Measurements from ENCODE around the gene NETO2.
"Not testable (repeated sequence)": the region's sequence is repeated elsewhere in the genome, so short reads cannot be mapped to it uniquely, and the experiment has no call there.

NETO2 gene

DNA sequence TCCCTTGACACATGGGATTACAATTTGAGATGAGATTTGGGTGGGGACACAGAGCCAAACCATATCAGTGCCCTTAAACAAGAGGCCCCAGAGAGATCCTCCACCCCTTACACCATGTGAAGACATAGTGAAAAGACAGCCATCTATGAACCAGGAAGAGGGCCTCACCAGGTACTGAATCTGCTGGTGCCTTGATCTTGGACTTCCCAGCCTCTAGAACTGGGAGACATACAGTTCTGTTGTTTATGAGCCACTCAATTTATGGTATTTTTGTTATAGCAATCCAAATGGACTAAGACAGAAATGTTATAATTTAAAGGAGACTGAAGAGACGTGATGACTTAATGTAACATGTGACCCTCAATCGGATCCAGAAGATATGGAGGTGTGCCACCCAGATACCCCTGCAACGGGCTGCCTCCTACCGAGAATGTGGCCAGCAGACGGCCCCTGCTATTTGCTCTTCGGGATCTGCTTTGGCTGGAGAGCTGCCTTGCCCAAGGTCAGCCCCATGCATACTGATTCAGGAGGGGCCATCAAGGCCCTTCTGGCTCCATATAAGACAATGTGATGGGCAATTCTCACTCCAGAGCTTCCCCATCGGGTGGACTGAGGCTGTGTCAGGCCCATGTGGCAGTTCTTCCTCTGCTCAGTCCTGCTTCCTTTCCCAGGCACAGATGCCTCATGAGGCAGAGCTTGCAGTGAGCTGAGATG is 80.6 kb downstream of the NETO2 start:
- DNase-seq (ENCODE audit: low read depth) = no peak

DNA sequence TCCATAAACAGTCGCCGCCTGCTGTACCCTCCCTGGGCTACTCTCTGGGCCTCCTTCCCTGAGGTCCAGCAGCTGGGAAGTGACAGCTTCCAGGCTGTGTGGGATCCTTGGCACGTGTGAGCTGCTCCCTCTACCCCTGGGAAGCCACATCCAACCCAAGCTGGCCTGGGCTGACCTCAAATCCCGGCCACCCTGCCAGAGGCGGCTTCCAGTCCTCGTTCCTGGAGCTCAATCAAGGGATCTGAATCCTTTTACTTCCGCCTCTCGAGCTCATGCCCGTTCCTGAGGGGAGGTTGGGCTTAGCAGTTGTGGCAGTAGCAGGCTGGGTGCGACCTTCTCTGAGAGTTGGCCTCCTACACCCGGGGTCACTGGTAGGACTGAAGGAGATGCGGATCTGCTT is 82.5 kb downstream of the NETO2 start:
- DNase-seq (ENCODE audit: low read depth) = no peak

DNA sequence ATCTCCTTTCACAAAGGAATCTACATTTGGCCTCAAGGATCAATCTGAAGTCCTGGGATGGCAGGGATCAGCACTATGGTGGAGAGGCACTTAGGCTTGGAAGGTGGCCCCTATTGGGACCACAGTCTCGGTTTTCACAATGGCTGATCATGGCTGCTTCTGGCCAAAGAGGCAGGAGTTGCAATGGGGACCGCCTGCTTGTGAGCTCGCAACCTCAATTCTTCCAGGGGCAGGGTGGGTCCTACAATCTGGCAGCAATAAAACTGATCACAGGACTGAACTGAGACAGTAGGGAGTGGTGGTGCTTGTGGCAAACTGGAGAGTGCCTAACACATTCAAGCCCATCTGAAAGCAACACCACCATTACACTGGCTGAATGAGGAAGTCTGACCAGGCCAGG is 83.1 kb downstream of the NETO2 start:
- no peak for DNase-seq (ENCODE audit: low read depth)

DNA sequence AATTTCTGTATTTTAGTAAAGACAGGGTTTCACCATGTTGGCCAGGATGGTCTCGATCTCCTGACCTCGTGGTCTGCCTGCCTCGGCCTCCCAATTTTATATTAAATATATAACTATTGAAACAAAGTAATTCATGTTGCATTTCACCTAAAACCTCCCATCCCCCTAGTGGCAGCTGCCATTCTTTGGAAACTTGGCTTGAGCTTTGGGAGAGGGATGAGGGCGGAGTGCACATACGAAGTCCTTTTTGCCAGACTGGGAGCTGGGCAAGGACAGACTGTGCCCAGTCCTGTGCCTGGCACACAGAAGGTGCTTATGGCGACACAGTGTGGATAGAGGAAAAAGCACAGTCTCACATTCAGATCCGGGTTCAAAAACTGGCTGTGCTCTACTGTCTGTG is 83.8 kb downstream of the NETO2 start:
- DNase-seq (ENCODE audit: low read depth) = no peak

DNA sequence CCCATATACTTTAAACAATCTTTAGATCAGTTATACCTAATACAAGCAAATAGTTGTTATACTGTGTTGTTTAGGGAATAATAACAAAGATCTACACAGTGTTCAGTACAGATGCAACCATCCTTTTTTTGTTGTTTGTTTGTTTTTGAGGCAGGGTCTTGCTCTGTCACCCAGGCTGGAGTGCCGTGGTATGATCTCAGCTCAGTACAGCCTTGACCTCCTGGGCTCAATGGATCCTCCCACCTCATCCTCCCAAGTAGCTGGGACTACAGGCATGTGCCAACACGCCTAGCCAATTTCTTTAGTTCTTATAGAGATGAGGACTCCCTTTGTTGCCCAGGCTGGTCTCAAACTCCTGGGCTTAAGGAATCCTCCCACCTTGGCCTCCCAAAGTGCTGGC is 84.6 kb downstream of the NETO2 start:
- DNase-seq (ENCODE audit: low read depth) = not testable (repeated sequence)

DNA sequence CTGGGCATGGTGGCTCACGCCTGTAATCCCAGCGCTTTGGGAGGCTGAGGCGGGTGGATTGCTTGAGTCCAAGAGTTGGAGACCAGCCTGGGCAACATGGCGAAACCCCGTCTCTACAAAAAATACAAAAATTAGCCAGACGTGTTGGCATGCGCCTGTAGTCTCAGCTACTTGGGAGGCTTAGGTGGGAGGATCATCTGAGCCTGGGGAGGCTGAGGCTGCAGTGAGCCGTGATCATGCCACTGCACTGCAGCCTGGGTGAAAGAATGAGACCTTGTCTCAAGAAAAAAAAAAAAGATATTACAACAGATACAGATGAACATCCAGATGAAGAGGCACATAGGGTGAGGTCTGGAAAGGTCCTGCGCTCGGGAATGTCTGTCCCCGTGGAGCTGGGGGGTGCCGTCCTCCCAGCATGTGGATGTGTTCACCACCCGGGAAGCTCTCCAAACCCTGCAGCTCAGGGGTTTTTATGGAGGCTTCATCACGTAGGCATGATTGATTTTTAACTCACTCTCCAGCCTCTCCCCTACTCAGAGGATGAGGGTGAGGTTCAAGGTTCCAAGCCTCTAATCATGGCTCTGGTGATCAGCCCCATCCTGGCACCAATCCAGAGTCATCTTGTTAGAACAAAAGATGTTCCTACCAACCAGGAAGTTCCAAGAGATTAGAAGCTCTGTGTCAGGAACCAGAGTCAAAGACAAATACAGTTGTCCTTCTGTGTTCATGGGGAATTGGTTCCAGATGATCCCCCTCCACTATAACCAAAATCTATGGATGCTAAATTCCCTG is 85.3 kb downstream of the NETO2 start:
- no peak for DNase-seq (ENCODE audit: low read depth)

DNA sequence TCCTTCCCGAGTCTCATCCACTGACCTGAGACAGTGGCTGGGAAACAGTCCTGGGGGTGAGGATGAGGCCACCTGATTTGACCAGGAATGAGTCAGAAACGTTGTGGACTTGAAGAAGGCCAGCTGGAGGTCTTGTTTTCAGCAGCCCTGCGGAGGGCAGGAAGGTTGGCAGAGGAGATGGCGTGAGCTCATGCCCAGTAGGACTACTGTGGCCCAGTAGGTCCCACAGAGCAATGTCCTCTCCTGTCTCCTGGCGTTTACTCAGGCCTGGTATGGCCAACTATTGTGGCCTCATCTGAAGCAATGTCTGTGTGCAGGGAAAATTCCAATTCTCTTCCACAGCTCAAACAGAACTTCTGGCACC is 86.1 kb downstream of the NETO2 start:
- DNase-seq (ENCODE audit: low read depth) = no peak

DNA sequence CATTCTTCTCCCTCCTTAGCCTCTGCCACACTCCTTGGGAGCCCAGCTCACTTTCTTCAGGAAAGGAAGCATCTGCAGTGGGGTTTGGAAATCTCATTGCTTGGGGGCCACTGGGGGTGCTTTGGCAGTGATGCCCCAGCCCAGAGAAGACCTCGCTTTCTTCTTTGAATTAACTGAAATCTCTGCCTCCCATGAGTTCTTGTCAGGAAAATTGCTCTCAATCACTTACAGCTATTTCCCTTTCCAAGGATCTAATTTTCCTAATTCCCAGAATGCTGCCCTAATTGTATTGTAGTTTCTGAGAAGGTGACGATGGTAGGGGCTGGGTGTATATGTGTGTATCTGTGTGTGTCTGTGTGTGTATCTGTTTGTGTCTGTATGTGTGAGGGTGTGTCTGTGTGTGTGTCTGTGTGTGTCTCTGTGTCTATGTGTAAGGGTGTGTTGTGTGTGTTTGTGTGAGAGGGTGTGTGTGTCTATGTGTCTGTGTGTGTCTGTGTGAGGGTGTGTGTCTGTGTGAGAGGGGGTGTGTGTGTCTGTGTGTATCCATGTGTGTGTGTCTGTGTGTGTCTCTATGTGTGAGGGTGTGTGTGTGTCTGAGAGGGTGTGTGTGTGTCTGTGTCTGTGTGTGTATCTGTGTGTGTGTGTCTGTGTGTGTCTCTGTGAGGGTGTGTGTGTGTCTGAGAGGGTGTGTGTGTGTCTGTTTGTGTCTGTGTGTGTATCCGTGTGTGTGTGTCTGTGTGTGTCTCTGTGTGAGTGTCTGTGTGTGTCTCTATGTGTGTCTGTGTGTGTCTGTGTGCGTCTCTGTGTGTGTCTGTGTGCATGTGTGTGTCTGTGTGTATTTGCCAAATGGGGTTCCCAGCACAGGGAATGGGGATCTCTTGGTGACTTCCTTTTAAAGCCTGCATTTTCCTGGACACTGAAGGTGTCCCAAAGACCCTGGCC is 86.8 kb downstream of the NETO2 start:
- DNase-seq (ENCODE audit: low read depth) = no peak

DNA sequence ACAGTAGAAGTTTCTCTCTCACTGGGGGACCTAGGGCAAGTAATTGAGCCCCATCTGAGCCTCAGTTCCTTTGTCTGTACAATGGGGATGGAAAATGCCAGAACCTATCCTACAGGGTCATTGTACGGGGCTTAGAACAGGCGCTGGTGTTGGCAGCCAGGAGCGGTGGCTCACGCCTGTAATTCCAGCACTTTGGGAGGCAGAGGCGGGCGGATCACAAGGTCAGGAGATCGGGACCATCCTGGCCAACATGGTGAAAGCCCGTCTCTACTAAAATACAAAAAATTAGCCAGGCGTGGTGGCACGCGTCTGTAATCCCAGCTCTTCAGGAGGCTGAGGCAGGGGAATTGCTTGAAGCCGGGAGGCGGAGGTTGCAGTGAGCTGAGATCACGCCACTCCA is 87.7 kb downstream of the NETO2 start:
- not testable (repeated sequence) for DNase-seq (ENCODE audit: low read depth)

DNA sequence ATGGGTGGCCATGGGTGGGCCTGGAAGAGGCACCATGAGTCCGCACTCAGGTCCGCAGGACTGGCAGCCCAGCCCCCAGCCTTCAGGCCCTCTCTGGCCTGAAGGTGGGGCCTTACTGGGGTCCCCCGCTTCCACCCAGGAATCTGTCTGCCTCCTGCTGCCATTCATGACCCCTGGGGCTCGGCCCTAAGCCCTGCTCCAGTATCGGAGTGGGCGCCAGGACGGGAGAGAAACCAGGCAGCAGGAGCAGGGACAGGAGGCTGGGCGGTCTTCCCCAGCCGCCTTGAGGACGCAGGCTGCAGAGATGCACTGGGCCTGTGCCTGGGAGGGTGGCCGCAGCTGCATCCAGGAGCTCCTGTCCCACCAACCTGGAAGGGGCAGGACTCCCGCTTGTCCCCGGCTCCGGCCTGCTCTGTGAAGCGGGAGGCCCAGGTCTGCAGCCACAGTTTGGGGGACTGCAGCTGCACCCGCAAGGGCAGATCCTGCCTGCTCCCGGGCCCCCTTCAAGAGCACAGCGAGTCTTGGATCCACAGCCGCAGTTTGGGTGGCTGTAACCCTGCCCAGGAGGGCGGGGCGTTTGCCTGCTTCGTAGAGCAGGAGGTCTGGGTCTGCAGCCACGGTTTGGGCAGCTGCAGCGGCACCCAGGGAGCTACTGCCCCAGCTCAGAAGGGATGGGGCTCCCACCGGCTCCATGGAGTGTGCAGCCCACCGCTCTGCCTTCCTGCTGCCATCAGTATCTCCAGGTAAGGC is 88.4 kb downstream of the NETO2 start:
- DNase-seq (ENCODE audit: low read depth) = no peak

DNA sequence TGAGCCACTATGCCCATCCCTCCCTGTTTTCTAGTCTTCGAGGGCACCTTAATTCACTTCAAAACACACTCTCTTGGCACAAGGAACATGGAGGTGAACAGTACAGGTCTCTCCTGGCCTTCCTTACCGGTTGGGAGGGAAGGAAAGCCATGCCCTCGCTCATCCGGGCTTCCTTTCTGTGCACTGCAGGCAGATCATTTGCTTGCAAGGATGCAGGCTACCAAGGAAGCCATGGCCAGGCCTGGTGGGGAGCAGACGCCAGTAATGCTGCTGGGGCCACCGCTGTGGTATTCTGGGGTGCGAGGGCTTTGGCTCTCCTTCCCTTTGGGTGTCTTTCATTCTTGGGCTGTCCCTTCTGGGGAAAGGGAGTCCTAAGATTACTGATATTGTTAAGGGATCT is 89.4 kb downstream of the NETO2 start:
- DNase-seq (ENCODE audit: low read depth) = no peak

DNA sequence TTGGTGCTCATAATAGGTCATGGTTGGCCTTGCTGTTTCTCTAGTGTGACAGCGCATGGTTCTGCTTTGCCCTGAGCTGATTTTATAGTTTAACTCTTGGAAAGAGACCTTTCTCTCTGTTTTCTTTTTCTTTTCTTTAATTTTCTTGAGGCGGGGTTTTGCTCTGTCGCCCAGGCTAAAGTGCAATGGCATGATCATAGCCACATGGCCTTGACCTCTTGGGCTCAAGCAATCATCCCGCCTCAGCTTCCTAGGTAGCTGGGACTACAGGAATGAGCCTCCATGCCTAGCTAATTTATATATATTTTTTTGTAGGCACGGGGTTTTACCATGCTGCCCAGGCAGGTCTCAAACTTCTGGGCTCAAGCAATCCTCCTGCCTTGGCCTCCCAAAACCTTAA is 89.8 kb downstream of the NETO2 start:
- no peak for DNase-seq (ENCODE audit: low read depth)

DNA sequence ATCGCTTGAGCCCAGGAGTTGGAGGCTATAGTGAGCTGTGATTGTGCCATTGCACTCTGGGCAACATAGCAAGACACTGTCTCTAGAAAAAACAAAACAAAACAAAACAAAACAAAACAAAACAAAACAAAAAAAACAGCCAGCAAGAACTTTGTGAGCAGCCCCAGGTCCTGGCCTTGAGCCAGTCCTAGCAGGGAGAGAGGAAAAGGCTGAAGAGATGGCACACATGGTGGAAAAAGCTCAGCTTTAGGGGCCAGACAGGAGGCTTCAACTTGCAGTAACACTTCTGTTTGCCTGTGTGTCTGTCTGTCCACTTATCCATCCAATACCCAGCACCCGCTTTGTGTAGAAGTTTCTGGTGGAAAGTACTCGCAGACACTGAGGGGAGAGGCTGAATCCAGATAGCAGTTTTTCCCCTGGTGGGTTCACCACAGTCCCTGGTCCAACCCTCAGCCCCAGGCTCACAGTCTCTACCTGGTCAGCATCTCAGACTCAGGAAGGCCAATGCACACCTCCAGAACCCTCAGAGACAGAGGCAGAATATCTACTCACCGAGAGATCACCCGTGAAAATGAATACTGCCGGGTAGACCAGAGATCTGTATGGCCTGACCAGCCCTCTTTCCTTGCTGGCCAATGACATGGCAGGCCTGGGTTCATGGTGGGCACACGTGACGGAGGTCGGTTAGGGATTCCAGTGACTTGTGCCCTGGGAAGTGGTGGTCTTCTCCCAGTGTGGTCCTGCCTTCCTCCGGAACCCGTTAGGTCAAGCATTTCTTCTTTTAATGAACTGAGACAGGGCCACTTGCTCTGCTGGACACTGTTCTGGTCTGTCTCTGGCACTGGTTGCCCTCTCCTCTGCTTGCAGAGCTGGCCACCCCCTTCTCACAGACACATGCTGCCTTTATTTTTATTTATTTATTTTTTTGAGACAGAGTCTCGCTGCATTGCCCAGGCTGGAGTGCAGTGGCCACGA is 90.8 kb downstream of the NETO2 start:
- no peak for DNase-seq (ENCODE audit: low read depth)

DNA sequence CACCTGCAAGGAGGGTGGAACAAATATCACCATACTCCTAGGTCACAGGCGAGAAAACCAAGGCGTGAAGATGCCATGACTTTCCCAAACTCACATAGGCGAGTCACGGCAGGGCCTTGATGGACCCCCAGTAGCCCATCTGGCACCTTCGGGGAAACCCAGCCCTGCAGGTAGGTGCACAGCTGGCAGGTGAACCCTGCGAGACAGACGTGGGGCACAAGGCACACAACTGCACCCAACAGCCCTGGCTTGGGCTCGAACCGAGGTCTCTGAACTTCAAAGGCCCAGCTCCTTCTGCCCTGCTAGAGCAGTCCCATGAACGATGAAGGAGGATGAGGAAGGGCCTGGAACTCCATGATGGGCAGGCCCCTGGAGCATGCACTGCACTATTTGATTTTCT is 92.7 kb downstream of the NETO2 start:
- DNase-seq (ENCODE audit: low read depth) = no peak

DNA sequence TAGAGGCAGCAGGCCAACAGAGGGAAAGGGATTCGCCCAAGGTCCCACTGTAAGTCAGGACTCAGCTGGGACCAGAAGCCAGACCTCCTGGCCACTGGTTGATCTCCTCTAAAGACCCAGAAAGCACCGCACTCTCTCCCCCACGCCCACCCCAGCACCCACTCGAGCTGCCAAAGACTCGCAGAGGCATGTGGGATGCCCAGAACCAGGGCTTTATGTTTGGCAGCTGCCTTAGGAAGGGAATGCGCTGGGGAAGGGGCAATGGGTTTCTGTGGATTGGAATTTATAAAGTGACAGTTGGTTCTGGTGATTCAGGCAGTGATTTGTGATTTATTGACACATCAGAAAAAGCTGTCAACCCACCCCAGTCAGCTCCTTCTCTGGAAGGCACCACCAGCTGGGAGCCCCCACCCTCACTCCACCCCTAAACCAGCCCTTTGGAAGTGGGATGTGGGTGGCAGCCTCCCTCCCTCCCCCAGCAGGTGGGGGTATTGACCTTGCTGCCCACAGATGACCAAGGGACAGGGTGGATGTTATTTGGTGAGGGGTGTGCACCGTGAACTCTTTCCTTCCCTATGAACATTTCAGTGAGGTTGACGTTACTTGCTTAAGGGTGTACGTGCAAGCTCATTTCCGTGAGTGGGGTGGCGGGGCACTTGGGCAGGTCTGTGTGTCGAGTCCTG is 93.7 kb downstream of the NETO2 start:
- DNase-seq (ENCODE audit: low read depth) = no peak

DNA sequence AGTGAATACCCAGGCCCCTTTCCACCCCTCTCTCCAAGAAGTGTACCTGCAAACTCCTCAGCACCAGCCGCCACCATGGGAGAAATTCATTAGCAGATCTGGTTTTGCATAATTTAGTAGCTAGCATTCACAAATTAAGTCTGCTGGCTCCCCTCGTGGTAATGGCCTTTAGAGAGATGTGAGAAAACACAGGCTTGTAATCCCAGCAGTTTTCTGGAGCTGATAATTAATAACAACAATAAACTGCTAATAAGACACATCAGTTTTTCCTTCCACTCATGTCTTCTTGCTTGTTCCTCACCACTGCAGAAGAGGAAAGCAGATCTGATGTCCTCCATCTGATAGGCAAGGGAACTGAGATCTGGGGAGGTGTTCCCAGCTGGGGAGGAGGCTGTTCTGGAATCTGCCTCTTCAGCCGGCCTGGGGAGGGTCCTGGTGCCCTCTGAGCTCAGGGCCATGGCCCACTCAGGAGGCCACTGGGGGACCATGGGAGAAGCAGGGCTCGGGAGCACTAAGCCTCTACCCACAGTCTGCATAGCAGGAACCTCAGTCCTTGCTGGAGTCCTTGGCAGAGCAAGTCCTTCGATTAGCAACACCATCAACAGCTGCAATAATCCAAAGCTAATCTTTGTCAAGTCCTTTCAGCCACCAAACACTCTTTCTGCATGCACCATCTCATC is 96.1 kb downstream of the NETO2 start:
- DNase-seq (ENCODE audit: low read depth) = no peak

DNA sequence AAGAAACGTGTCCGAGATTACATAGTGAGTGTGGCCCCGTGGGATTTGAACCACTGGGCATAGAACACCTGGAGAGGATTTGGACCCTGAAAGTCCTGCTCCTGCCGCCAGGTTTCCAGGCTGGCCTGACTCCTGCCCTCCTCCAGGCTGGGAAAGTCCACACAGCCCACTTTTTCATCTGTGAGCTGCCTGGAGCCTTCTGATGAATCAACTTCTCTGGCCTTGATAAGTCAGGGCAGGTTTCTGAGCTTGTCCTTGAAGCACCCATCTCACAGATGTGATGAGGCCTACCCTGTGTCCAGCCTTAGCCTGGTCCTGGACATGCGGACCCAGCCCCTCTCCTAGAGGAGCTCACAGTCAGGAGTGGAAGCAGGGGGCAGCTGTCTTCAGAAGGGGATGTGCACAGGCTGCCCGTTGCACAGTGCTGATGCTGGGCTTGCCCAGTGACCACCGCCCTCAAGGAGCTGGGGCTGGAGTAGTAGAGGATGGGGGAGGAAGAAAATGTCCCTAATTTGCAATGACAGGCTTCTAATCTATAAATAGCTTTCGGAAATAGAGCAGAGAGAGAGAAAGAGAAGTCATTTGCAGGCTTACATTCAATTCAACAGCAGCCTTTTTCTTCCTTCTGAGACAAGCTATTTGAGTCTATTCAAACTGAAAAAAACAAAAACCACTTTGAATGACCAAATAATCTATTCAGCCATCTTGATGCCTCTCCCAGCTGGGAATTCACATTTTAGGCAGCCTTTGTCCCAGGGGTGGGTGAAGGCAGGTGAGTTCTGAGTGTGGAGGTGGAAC is 96.8 kb downstream of the NETO2 start:
- no peak for DNase-seq (ENCODE audit: low read depth)

DNA sequence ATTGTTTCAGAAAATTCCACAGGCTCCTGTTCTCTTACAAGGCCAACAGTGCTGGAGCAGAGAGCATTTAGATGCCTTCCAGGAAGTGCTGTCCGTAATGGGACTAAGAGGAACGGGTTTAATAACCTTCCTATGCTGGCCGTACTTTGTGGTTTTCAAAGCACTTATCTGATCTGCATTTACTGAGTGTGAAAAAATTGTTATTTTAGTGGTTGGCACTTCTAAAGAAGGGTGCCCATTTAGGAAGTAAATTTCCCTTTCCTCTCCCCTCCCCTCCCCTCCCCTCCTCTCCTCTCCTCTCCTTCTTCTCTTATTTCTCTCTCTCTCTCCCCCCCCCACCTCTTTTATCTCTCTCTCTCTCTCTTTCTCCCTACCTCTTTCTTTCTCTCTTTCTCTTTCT is 98.3 kb downstream of the NETO2 start:
- no peak for DNase-seq (ENCODE audit: low read depth)

DNA sequence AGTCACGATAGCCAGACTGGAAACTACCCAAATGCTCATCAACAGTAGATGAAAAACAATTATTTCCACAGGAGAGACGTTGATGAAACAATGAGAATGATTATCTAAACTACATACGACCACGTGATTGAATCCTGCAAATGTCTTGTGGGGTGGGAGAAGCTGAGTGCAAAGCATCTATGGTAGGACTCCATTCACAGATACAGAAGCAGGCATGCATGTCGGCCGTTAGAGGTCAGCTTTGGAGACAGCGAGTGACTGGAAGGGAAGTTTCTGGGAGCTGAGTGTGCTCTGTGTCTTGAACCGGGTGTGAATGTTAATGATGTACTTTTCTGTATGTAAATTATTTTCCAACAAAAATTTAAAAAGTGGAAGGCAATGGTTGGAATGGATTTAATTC is 98.7 kb downstream of the NETO2 start:
- DNase-seq (ENCODE audit: low read depth) = no peak

Measured in GM04504 (cell line).